NCI-H2081 treated with DMSO at 0.1 percent for 48 hours (cell line): ENCODE results near the gene SMIM38.

Experiments used
- DNase-seq: peaks from one replicate; lab custom pipeline; 2025; lab: John Stamatoyannopoulos, UW

The SMIM38 gene

GRCh38 chr11:69204246-69204940, 48.7 kb downstream of the SMIM38 start:
- DNase-seq = no peak

- DNase-seq = no peak
These were observed 49.4 kb downstream of the SMIM38 start for GRCh38 chr11:69204941-69205742.
